NAMALWA (cell line): ENCODE measurements around the gene LANCL3.
A peak's percentile ranks its signal among the peaks of the same experiment; 100 is the strongest.
"Not testable (repeated sequence)": the region's sequence is repeated elsewhere in the genome, so short reads cannot be mapped to it uniquely, and the experiment has no call there.

Experiments
- DNase-seq: peaks from one replicate; pipeline ENCODE4 v3.0.0-alpha.2; 2015; ENCODE audit warnings: low spot score

Gene LANCL3

GRCh38 chrX:37627602-37628001 lies 56.1 kb downstream of the LANCL3 start:
- DNase-seq: no peak

- no peak for DNase-seq
Measured at GRCh38 chrX:37638047-37638446, 66.6 kb downstream of the LANCL3 start.

GRCh38 chrX:37640142-37640541 lies 68.7 kb downstream of the LANCL3 start:
- DNase-seq: no peak

GRCh38 chrX:37641859-37642258 lies 70.4 kb downstream of the LANCL3 start:
- no peak for DNase-seq

- DNase-seq: no peak
Measured at GRCh38 chrX:37644381-37645305, 73.2 kb downstream of the LANCL3 start.

GRCh38 chrX:37646254-37646653 lies 74.8 kb downstream of the LANCL3 start:
- DNase-seq: peak; percentile 22

- DNase-seq: not testable (repeated sequence)
Measured at GRCh38 chrX:37650879-37651278, 79.4 kb downstream of the LANCL3 start.

GRCh38 chrX:37651921-37652452 lies 80.5 kb downstream of the LANCL3 start:
- no peak for DNase-seq

- no peak for DNase-seq
Measured at GRCh38 chrX:37652589-37653231, 81.2 kb downstream of the LANCL3 start.

GRCh38 chrX:37653397-37654085 lies 82.1 kb downstream of the LANCL3 start:
- no peak for DNase-seq

- DNase-seq: no peak
Measured at GRCh38 chrX:37658343-37659030, 87.0 kb downstream of the LANCL3 start.

GRCh38 chrX:37659047-37659446 lies 87.6 kb downstream of the LANCL3 start:
- no peak for DNase-seq

GRCh38 chrX:37662181-37662580 lies 90.7 kb downstream of the LANCL3 start:
- DNase-seq: no peak

- no peak for DNase-seq
Measured at GRCh38 chrX:37666516-37666915, 95.1 kb downstream of the LANCL3 start.

GRCh38 chrX:37667141-37667540 lies 95.7 kb downstream of the LANCL3 start:
- DNase-seq: no peak

- no peak for DNase-seq
Measured at GRCh38 chrX:37672563-37672962, 101.1 kb downstream of the LANCL3 start.

- no peak for DNase-seq
Measured at GRCh38 chrX:37676811-37677210, 105.3 kb downstream of the LANCL3 start.

- no peak for DNase-seq
Measured at GRCh38 chrX:37677243-37677642, 105.8 kb downstream of the LANCL3 start.

- no peak for DNase-seq
Measured at GRCh38 chrX:37677765-37678164, 106.3 kb downstream of the LANCL3 start.

GRCh38 chrX:37678574-37678973 lies 107.1 kb downstream of the LANCL3 start:
- no peak for DNase-seq

- no peak for DNase-seq
Measured at GRCh38 chrX:37679230-37679629, 107.8 kb downstream of the LANCL3 start.

GRCh38 chrX:37679888-37680287 lies 108.4 kb downstream of the LANCL3 start:
- no peak for DNase-seq
